Keratinocyte (primary cell): ENCODE data around the gene CELF5.

Source experiments
- EZH2 ChIP-seq: IDR thresholded peaks from one replicate; pipeline ENCODE4 v1.6.1; 2012; ENCODE audit warnings: inconsistent platforms, mild to moderate bottlenecking, low read length, moderate library complexity
- TF ChIP-seq, protein P1 (sequence below), 3 experiments: IDR thresholded peaks in 1 of 3; conservative IDR thresholded peaks in 1 of 3; optimal IDR thresholded peaks in 1 of 3; 2 replicates in 2 of 3; 3 replicates in 1 of 3; pipeline versions ENCODE3 to v1.5.1; 2011; ENCODE audit warnings: low read length in 3 of 3, mild to moderate bottlenecking in 3 of 3, moderate library complexity in 2 of 3, control low read depth in 1 of 3, inconsistent platforms in 1 of 3; ENCODE audit not compliant: insufficient read depth in 2 of 3; ENCODE audit errors: extremely low read depth in 1 of 3

- no peak for TF ChIP-seq EZH2
- TF ChIP-seq, protein P1, sequence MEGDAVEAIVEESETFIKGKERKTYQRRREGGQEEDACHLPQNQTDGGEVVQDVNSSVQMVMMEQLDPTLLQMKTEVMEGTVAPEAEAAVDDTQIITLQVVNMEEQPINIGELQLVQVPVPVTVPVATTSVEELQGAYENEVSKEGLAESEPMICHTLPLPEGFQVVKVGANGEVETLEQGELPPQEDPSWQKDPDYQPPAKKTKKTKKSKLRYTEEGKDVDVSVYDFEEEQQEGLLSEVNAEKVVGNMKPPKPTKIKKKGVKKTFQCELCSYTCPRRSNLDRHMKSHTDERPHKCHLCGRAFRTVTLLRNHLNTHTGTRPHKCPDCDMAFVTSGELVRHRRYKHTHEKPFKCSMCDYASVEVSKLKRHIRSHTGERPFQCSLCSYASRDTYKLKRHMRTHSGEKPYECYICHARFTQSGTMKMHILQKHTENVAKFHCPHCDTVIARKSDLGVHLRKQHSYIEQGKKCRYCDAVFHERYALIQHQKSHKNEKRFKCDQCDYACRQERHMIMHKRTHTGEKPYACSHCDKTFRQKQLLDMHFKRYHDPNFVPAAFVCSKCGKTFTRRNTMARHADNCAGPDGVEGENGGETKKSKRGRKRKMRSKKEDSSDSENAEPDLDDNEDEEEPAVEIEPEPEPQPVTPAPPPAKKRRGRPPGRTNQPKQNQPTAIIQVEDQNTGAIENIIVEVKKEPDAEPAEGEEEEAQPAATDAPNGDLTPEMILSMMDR (optimal IDR thresholded peaks at IDR 0.05 in 1 of 3, IDR thresholded peaks at IDR 0.05 in 1 of 3, conservative IDR thresholded peaks at IDR 0.05 in 1 of 3; ENCODE audit: extremely low read depth in 1 of 3, insufficient read depth in 2 of 3, low read length in 3 of 3): no peak
Measured at GRCh38 chr19:3345850-3346460, 121.5 kb downstream of the CELF5 start.
